ENCODE data around the gene PHLDB1.

The PHLDB1 gene

GRCh38 chr11:118622376-118623268 is 15.2 kb downstream of the PHLDB1 start:
- FAIRE-seq: no peak

- no peak for FAIRE-seq
Measured at GRCh38 chr11:118623269-118623655, 15.8 kb downstream of the PHLDB1 start.

GRCh38 chr11:118625036-118625690 is 17.7 kb downstream of the PHLDB1 start:
- no peak for FAIRE-seq

GRCh38 chr11:118625976-118626375 is 18.6 kb downstream of the PHLDB1 start:
- FAIRE-seq: no peak

- no peak for FAIRE-seq
Measured at GRCh38 chr11:118627566-118627965, 20.2 kb downstream of the PHLDB1 start.

- no peak for FAIRE-seq
Measured at GRCh38 chr11:118628031-118628430, 20.6 kb downstream of the PHLDB1 start.

GRCh38 chr11:118628432-118628831 is 21.0 kb downstream of the PHLDB1 start:
- no peak for FAIRE-seq

- FAIRE-seq: no peak
Measured at GRCh38 chr11:118628861-118629549, 21.6 kb downstream of the PHLDB1 start.

GRCh38 chr11:118629761-118630661 is 22.6 kb downstream of the PHLDB1 start:
- no peak for FAIRE-seq

- no peak for FAIRE-seq
Measured at GRCh38 chr11:118631142-118631909, 23.9 kb downstream of the PHLDB1 start.

GRCh38 chr11:118632577-118633318 is 25.3 kb downstream of the PHLDB1 start:
- no peak for FAIRE-seq

- FAIRE-seq: no peak
Measured at GRCh38 chr11:118633319-118633690, 25.9 kb downstream of the PHLDB1 start.

GRCh38 chr11:118633979-118634378 is 26.6 kb downstream of the PHLDB1 start:
- no peak for FAIRE-seq

GRCh38 chr11:118634431-118635236 is 27.2 kb downstream of the PHLDB1 start:
- FAIRE-seq: no peak

- no peak for FAIRE-seq
Measured at GRCh38 chr11:118635237-118635591, 27.8 kb downstream of the PHLDB1 start.

- FAIRE-seq: no peak
Measured at GRCh38 chr11:118635642-118636041, 28.2 kb downstream of the PHLDB1 start.

GRCh38 chr11:118636569-118637290 is 29.3 kb downstream of the PHLDB1 start:
- FAIRE-seq: no peak

- no peak for FAIRE-seq
Measured at GRCh38 chr11:118638726-118639125, 31.3 kb downstream of the PHLDB1 start.

GRCh38 chr11:118639899-118640298 is 32.5 kb downstream of the PHLDB1 start:
- no peak for FAIRE-seq

All from colon (tissue), 2 donors.